UCSD-AML1 (cell line): ENCODE data around the gene HIPK2.

Source experiments
- DNase-seq: peaks from one replicate; lab custom pipeline; 2025; ENCODE audit not compliant: unreplicated experiment; lab: John Stamatoyannopoulos, UW

HIPK2 gene

GRCh38 chr7:139737221-139738100 is 40.3 kb downstream of the HIPK2 start:
- DNase-seq = no peak

- DNase-seq = no peak
Observed at GRCh38 chr7:139735912-139736595, 41.7 kb downstream of the HIPK2 start.

GRCh38 chr7:139735466-139735865 is 42.3 kb downstream of the HIPK2 start:
- DNase-seq = no peak

GRCh38 chr7:139734395-139734794 is 43.4 kb downstream of the HIPK2 start:
- no peak for DNase-seq

GRCh38 chr7:139733751-139734150 is 44.0 kb downstream of the HIPK2 start:
- no peak for DNase-seq

GRCh38 chr7:139732471-139733167 is 45.2 kb downstream of the HIPK2 start:
- DNase-seq = no peak

GRCh38 chr7:139731802-139732470 is 45.9 kb downstream of the HIPK2 start:
- DNase-seq = no peak

GRCh38 chr7:139730746-139731612 is 46.8 kb downstream of the HIPK2 start:
- no peak for DNase-seq

GRCh38 chr7:139728203-139728602 is 49.6 kb downstream of the HIPK2 start:
- no peak for DNase-seq

- DNase-seq = no peak
Observed at GRCh38 chr7:139727151-139727705, 50.6 kb downstream of the HIPK2 start.

- DNase-seq = no peak
Observed at GRCh38 chr7:139726485-139726869, 51.3 kb downstream of the HIPK2 start.

- no peak for DNase-seq
Observed at GRCh38 chr7:139725858-139726484, 51.8 kb downstream of the HIPK2 start.

- DNase-seq = no peak
Observed at GRCh38 chr7:139725077-139725476, 52.7 kb downstream of the HIPK2 start.

- no peak for DNase-seq
Observed at GRCh38 chr7:139722604-139723003, 55.2 kb downstream of the HIPK2 start.

- no peak for DNase-seq
Observed at GRCh38 chr7:139721821-139722220, 56.0 kb downstream of the HIPK2 start.

GRCh38 chr7:139721417-139721816 is 56.4 kb downstream of the HIPK2 start:
- no peak for DNase-seq

GRCh38 chr7:139720705-139721231 is 57.0 kb downstream of the HIPK2 start:
- no peak for DNase-seq

GRCh38 chr7:139720186-139720585 is 57.6 kb downstream of the HIPK2 start:
- DNase-seq = no peak

- no peak for DNase-seq
Observed at GRCh38 chr7:139718859-139719258, 58.9 kb downstream of the HIPK2 start.
